Liver (tissue), 9 donors: ENCODE results near the gene JAG2. TPM values are rescaled to one million over a fixed set of nuclear protein-coding genes. Genes with fewer than 3 reads are reported as not detected.

Experiments
- DNase-seq: peaks from one replicate; pipeline ENCODE4 v3.0.0-alpha.2; 2017; ENCODE audit warnings: low spot score
- H3K27ac ChIP-seq, 2 donors: one replicate each; pipeline ENCODE4 v1.7.0; 2013; ENCODE audit warnings: inconsistent platforms in 2 of 2, low read length in 2 of 2, control low read depth in 1 of 2, low read depth in 1 of 2, mild to moderate bottlenecking in 1 of 2
- H3K27me3 ChIP-seq, 4 donors: one replicate each; pipeline versions ENCODE4 v1.6.1 to v1.7.0; 2013; ENCODE audit warnings: low read length in 3 of 4, inconsistent platforms in 1 of 4, mild to moderate bottlenecking in 1 of 4, moderate library complexity in 1 of 4; ENCODE audit not compliant: control insufficient read depth in 4 of 4, insufficient read depth in 4 of 4
- H3K36me3 ChIP-seq, 4 donors: one replicate each; pipeline versions ENCODE4 v1.6.1 to v1.7.0; 2013; ENCODE audit warnings: low read length in 3 of 4, mild to moderate bottlenecking in 3 of 4, low read depth in 1 of 4, moderate library complexity in 1 of 4; ENCODE audit not compliant: control insufficient read depth in 4 of 4, insufficient read depth in 3 of 4
- H3K4me1 ChIP-seq, 4 donors: one replicate each; pipeline versions ENCODE4 v1.6.1 to v1.7.0; 2013; ENCODE audit warnings: low read length in 3 of 4, mild to moderate bottlenecking in 3 of 4, moderate library complexity in 1 of 4; ENCODE audit not compliant: control insufficient read depth in 4 of 4, insufficient read depth in 4 of 4
- H3K4me3 ChIP-seq, 3 donors: one replicate each; pipeline versions ENCODE4 v1.6.1 to v1.7.0; 2013; ENCODE audit warnings: low read length in 3 of 3, control low read depth in 1 of 3, low read depth in 1 of 3, mild to moderate bottlenecking in 1 of 3
- H3K9ac ChIP-seq, 2 donors: one replicate each; pipeline ENCODE4 v1.7.0; 2013; ENCODE audit warnings: low read length in 2 of 2, mild to moderate bottlenecking in 2 of 2, moderate library complexity in 2 of 2, control low read depth in 1 of 2, low read depth in 1 of 2
- H3K9me3 ChIP-seq, 4 donors: one replicate each; pipeline versions ENCODE4 v1.6.1 to v1.7.0; 2013; ENCODE audit warnings: low read length in 3 of 4; ENCODE audit not compliant: control insufficient read depth in 4 of 4
- FOXA2 ChIP-seq: IDR thresholded peaks from 2 replicates; pipeline ENCODE4 v1.6.1; 2016; ENCODE audit warnings: antibody characterized with exemption
- HNF4A ChIP-seq, 2 donors: conservative IDR thresholded peaks; 2 replicates each; pipeline ENCODE4 v1.6.1; 2016; ENCODE audit warnings: antibody characterized with exemption in 2 of 2, mild to moderate bottlenecking in 2 of 2
- HNF4G ChIP-seq: IDR thresholded peaks from 2 replicates; pipeline ENCODE4 v1.6.1; 2016; ENCODE audit warnings: antibody characterized with exemption
- JUND ChIP-seq, 2 donors: IDR thresholded peaks; 2 replicates each; pipeline ENCODE4 v1.6.1; 2016; ENCODE audit warnings: antibody characterized with exemption in 2 of 2
- NR2F2 ChIP-seq: IDR thresholded peaks from 2 replicates; pipeline ENCODE4 v1.6.1; 2016; ENCODE audit warnings: antibody characterized with exemption
- RAD21 ChIP-seq, 2 donors: IDR thresholded peaks; 2 replicates each; pipeline ENCODE4 v1.6.1; 2016; ENCODE audit warnings: antibody characterized with exemption in 2 of 2, mild to moderate bottlenecking in 2 of 2
- SP1 ChIP-seq: IDR thresholded peaks from 2 replicates; pipeline ENCODE4 v1.6.1; 2018; ENCODE audit warnings: antibody characterized with exemption, mild to moderate bottlenecking
- TAF1 ChIP-seq: conservative IDR thresholded peaks from 2 replicates; pipeline ENCODE4 v1.6.1; 2016; ENCODE audit warnings: antibody characterized with exemption, mild to moderate bottlenecking
- YY1 ChIP-seq: IDR thresholded peaks from 2 replicates; pipeline ENCODE4 v1.6.1; 2016; ENCODE audit warnings: antibody characterized with exemption, mild to moderate bottlenecking
- WGBS: extraction: QIAGEN DNeasy Blood & Tissue Kit; methylation state at CpG from one replicate; pipeline ENCODE4 v1.1.7; 2013; 5-methylcytosine and 5-hydroxymethylcytosine counted together
- polyA plus RNA-seq, 2 donors: library from polyadenylated mRNA; stranded (reverse) in 1 of 2; unstranded in 1 of 2; fragments of 200-250 nt in 1 of 2; fragments of >200 nt in 1 of 2; fragmentation: Nextera tagmentation in 1 of 2; extraction: Ambion mirVana in 1 of 2; gene quantifications; one replicate each; pipeline versions ENCODE4 v1.2.1 to v1.2.3, GENCODE V29; 2013 to 2015
- total RNA-seq, 2 donors: library from RNA; depleted of rRNA; stranded (reverse); fragments of >200 nt; gene quantifications; one replicate each; pipeline ENCODE4 v1.2.3, GENCODE V29; 2014
- TF ChIP-seq, protein P1 (sequence below): fragments of 150-350 bp; IDR thresholded peaks from 2 replicates; pipeline ENCODE4 v1.5.1; 2017; ENCODE audit warnings: improper control_type of control experiment, low read depth, low read length; ENCODE audit not compliant: missing input control
- TF ChIP-seq, protein P2 (sequence below): IDR thresholded peaks from 2 replicates; pipeline ENCODE4 v1.6.1; 2016; ENCODE audit warnings: antibody characterized with exemption
- TF ChIP-seq, protein P3 (sequence below): IDR thresholded peaks from 2 replicates; pipeline ENCODE4 v1.6.1; 2016; ENCODE audit warnings: antibody characterized with exemption, mild to moderate bottlenecking
- TF ChIP-seq, protein P4 (sequence below): IDR thresholded peaks from 2 replicates; pipeline ENCODE4 v1.6.1; 2016; ENCODE audit warnings: antibody characterized with exemption
- donor health status: healthy.
- donor health status: healthy.
- donor health status: healthy.
- donor health status: healthy.
- donor health status: healthy.

The JAG2 gene
- total and polyA plus RNA-seq, 4 donors, result 0.24 to 1.0 (median 0.54) TPM

DNA sequence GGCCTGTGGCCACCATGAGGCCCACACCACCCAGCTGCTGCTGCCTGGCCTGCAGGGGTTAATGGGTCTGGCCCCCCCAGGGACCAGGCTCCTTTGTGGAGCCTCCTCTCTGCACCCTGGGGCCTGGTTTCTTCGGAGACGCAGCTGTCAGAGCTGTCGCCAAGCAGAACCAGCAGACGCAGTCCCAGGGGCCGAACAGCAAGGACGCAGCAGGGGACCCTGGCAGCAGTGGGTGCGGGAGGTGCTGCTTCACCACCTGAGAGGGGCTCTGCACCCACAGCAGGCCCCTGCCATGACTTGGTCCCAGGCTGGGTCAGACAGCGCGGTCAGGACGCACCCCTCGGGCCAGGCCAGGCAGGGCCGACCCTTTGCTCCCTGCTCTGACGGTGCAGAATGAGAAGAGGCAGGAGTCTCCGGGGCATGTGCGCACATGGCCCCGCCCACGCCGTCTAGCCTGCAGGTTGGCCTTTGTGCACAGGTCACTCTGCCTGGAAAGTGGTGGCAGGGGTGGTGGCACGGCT is 30.5 kb downstream of the JAG2 start (continued):
- TF ChIP-seq, protein P1, sequence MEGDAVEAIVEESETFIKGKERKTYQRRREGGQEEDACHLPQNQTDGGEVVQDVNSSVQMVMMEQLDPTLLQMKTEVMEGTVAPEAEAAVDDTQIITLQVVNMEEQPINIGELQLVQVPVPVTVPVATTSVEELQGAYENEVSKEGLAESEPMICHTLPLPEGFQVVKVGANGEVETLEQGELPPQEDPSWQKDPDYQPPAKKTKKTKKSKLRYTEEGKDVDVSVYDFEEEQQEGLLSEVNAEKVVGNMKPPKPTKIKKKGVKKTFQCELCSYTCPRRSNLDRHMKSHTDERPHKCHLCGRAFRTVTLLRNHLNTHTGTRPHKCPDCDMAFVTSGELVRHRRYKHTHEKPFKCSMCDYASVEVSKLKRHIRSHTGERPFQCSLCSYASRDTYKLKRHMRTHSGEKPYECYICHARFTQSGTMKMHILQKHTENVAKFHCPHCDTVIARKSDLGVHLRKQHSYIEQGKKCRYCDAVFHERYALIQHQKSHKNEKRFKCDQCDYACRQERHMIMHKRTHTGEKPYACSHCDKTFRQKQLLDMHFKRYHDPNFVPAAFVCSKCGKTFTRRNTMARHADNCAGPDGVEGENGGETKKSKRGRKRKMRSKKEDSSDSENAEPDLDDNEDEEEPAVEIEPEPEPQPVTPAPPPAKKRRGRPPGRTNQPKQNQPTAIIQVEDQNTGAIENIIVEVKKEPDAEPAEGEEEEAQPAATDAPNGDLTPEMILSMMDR, result no peak
- no peak for TF ChIP-seq FOXA2

DNA sequence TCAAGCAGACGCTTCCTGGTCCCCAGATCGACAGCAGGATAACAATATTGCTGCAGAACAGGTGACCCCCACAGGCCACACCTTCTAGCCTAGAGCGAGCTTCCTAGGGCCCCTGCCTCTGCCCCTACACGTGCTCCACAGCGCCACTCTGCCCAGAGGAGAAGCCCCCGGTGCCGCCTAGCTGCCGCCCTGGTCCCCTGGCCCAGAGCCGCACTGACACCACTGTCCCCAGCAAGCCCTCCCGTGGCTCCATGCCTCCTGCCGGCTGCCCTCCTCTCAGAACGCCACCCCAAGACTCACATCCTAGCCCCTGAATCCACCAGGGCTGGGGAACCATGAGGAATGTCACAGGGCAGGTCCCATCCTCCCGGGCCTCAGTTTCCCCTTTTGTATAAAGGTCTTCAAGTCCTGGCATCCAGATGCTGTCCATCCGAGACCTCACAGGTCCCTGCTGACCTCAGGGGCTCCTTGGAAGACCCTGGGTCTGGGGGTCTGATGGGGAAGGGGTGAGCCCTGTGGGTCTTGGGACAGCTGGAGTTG is 31.0 kb downstream of the JAG2 start:
- H3K4me1 ChIP-seq, result no peaks in the 10 kb centered on the region
- no peak overlapping the region for H3K9ac ChIP-seq
- H3K27me3 ChIP-seq, result no peaks in the 10 kb centered on the region
- TF ChIP-seq, protein P2, sequence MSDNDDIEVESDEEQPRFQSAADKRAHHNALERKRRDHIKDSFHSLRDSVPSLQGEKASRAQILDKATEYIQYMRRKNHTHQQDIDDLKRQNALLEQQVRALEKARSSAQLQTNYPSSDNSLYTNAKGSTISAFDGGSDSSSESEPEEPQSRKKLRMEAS, result no peak
- TF ChIP-seq, protein P1, result no peak
- TF ChIP-seq RAD21 (IDR thresholded peaks at IDR 0.05) (no peak), HNF4A (conservative IDR thresholded peaks at IDR 0.05) (no peak), YY1 (no peak), JUND (IDR thresholded peaks at IDR 0.05) (no peak), FOXA2 (no peak)
- TF ChIP-seq, protein P3, sequence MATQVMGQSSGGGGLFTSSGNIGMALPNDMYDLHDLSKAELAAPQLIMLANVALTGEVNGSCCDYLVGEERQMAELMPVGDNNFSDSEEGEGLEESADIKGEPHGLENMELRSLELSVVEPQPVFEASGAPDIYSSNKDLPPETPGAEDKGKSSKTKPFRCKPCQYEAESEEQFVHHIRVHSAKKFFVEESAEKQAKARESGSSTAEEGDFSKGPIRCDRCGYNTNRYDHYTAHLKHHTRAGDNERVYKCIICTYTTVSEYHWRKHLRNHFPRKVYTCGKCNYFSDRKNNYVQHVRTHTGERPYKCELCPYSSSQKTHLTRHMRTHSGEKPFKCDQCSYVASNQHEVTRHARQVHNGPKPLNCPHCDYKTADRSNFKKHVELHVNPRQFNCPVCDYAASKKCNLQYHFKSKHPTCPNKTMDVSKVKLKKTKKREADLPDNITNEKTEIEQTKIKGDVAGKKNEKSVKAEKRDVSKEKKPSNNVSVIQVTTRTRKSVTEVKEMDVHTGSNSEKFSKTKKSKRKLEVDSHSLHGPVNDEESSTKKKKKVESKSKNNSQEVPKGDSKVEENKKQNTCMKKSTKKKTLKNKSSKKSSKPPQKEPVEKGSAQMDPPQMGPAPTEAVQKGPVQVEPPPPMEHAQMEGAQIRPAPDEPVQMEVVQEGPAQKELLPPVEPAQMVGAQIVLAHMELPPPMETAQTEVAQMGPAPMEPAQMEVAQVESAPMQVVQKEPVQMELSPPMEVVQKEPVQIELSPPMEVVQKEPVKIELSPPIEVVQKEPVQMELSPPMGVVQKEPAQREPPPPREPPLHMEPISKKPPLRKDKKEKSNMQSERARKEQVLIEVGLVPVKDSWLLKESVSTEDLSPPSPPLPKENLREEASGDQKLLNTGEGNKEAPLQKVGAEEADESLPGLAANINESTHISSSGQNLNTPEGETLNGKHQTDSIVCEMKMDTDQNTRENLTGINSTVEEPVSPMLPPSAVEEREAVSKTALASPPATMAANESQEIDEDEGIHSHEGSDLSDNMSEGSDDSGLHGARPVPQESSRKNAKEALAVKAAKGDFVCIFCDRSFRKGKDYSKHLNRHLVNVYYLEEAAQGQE, result no peak
- 80% methylated on average over 14 of the region's 14 CpGs for WGBS
- H3K9me3 ChIP-seq, result peaks cover 0 to 10% (median 3%) of the 10 kb centered on the region in 4 donors
- no peak overlapping the region for H3K27ac ChIP-seq
- no peak for DNase-seq
- H3K36me3 ChIP-seq, result no peaks in the 10 kb centered on the region
- no peak overlapping the region for H3K4me3 ChIP-seq

DNA sequence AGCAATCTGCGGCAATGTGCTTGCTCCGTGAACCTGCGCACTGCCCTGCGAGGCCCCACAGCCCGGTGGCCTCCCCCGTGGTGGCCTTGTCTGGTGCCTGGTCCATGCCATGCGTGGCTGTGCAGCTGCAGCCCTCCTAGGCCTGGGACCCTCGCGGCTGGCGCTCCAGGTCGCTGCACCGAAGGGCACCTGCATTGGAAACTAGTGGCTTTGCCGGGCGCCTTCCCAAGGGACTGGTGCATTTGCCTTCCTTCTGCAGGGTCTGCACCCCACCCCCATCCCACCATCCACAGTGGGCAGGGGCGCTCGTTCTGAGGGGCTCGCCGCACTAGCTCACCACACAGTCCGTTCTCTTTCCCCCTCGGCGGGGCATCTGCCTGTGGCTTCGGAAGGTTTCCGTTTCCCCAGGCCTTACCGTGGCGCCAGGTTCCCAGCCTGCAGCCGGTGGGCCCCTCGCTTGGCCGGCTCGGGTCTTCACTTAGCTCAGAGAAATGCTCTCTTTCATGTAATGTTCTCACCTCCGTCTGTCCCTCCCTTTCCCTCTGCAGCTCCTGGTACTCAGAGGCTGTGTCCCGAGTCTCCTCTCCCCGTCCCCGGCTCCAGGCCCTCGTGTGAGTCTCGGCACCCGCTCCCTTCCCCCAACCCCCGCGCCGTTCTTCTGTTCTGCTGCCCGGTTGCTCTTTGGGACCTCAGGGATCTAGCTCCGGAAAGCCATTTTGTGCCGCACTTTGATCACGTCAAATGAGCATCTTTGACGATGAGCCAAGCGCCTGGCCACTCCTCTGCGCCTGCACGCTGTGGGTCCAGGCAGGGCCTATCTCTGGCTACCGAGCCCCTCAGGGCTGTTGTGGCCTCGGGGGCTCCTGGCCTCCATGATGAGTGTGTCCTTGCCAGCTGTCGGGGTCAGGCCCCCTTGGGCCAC is 31.9 kb downstream of the JAG2 start:
- H3K9ac ChIP-seq, result no peak overlapping the region
- DNase-seq, result no peak
- peaks cover 0 to 10% (median 3%) of the 10 kb centered on the region in 4 donors for H3K9me3 ChIP-seq
- 80% methylated on average over 50 of the region's 50 CpGs for WGBS
- H3K4me1 ChIP-seq, result no peaks in the 10 kb centered on the region
- TF ChIP-seq JUND (IDR thresholded peaks at IDR 0.05) (no peak), TAF1 (no peak), NR2F2 (no peak), SP1 (no peak), YY1 (no peak), FOXA2 (no peak), RAD21 (IDR thresholded peaks at IDR 0.05) (no peak), HNF4G (no peak)
- TF ChIP-seq, protein P4, sequence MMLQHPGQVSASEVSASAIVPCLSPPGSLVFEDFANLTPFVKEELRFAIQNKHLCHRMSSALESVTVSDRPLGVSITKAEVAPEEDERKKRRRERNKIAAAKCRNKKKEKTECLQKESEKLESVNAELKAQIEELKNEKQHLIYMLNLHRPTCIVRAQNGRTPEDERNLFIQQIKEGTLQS, result no peak
- no peaks in the 10 kb centered on the region for H3K27me3 ChIP-seq
- no peak overlapping the region for H3K4me3 ChIP-seq
- no peak overlapping the region for H3K27ac ChIP-seq
- no peaks in the 10 kb centered on the region for H3K36me3 ChIP-seq
